HEK293T (cell line): ENCODE data around the gene DIAPH3.

Experiments
- BHLHE40 ChIP-seq: fragments of 450-650 bp; IDR thresholded peaks from 2 replicates; pipeline ENCODE4 v1.6.1; 2016; ENCODE audit warnings: mild to moderate bottlenecking, moderate library complexity, borderline replicate concordance
- ELF4 ChIP-seq: fragments of 450-650 bp; IDR thresholded peaks from 2 replicates; pipeline ENCODE4 v1.6.1; 2017; ENCODE audit warnings: antibody characterized with exemption
- FOXM1 ChIP-seq: fragments of 450-650 bp; IDR thresholded peaks from 2 replicates; pipeline ENCODE4 v1.6.1; 2017; ENCODE audit warnings: mild to moderate bottlenecking, borderline replicate concordance
- L3MBTL2 ChIP-seq: fragments of 450-650 bp; conservative IDR thresholded peaks from 2 replicates; pipeline ENCODE4 v1.6.1; 2016; ENCODE audit warnings: mild to moderate bottlenecking
- NFRKB ChIP-seq: fragments of 450-650 bp; IDR thresholded peaks from 2 replicates; pipeline ENCODE4 v1.6.1; 2016; ENCODE audit warnings: mild to moderate bottlenecking, moderate library complexity
- SP1 ChIP-seq: fragments of 450-650 bp; IDR thresholded peaks from 2 replicates; pipeline ENCODE4 v1.6.1; 2017
- TARDBP ChIP-seq: fragments of 450-650 bp; IDR thresholded peaks from 2 replicates; pipeline ENCODE4 v1.6.1; 2016
- TF ChIP-seq, protein P1 (sequence below): fragments of 450-650 bp; IDR thresholded peaks from 2 replicates; pipeline ENCODE4 v1.6.1; 2016

- TF ChIP-seq L3MBTL2 (no peak), FOXM1 (no peak), BHLHE40 (no peak), NFRKB (no peak), ELF4 (no peak), SP1 (no peak), TARDBP (no peak)
- TF ChIP-seq, protein P1, sequence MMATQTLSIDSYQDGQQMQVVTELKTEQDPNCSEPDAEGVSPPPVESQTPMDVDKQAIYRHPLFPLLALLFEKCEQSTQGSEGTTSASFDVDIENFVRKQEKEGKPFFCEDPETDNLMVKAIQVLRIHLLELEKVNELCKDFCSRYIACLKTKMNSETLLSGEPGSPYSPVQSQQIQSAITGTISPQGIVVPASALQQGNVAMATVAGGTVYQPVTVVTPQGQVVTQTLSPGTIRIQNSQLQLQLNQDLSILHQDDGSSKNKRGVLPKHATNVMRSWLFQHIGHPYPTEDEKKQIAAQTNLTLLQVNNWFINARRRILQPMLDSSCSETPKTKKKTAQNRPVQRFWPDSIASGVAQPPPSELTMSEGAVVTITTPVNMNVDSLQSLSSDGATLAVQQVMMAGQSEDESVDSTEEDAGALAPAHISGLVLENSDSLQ: no peak
These were observed 530.4 kb downstream of the DIAPH3 start for GRCh38 chr13:59633290-59633689.
